Astrocyte of the cerebellum (primary cell): ENCODE results near the gene SNRNP27.
A peak's percentile ranks its signal among the peaks of the same experiment; 100 is the strongest.

Source experiments
- DNase-seq: peaks from one replicate; pipeline ENCODE4 v3.0.0-alpha.2; 2011; ENCODE audit warnings: low read depth
- H3K4me3 ChIP-seq: 2 replicates; pipeline ENCODE4 v1.5.1; 2011; ENCODE audit warnings: mild to moderate bottlenecking, low read depth, low read length, moderate library complexity
- CTCF ChIP-seq: IDR thresholded peaks from 2 replicates; pipeline ENCODE4 v1.5.1; 2012; ENCODE audit warnings: low read length, low read depth, moderate library complexity, mild to moderate bottlenecking; ENCODE audit errors: missing control alignments
- in situ Hi-C: cut with HindIII; loops from 2 replicates; pipeline ENCODE4 v1.10.0; 2017; ENCODE audit warnings: low sequenced_read_pairs

SNRNP27 gene

GRCh38 chr2:69916106-69916505, 22.4 kb downstream of the SNRNP27 start:
- peak overlapping the region; percentile 78 for H3K4me3 ChIP-seq
- DNase-seq, result no peak
- no peak for TF ChIP-seq CTCF
- in situ Hi-C loops, result loop anchor here (5.0 kb wide), 1 partner anchor 171 kb away; the partner anchor contains the start of gene PCBP1

DNA sequence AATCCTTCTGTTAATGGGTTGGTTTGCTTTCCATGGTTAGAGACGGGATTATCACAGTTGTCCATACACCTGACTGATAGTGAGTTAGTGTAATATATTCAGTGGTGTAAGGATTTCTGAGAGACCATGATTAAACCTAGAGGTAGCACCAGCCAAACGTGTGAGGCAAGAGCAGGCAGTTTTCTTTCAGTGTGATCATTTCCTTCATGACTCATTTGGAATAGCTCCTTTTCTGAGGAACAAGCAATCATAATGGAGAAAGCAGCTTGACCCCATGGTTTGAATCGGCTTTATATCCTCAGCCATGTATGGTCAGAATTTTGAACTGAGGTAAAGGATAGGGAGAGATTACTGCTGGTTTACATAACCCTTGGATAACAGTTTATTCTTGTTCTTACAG, 24.1 kb downstream of the SNRNP27 start:
- H3K4me3 ChIP-seq, result no peak overlapping the region
- in situ Hi-C loops, result loop anchor here (5.0 kb wide), 1 partner anchor 169 kb away; the partner anchor contains the start of gene PCBP1
- peak; percentile 60 for DNase-seq
- no peak for TF ChIP-seq CTCF

- no peak overlapping the region for H3K4me3 ChIP-seq
- in situ Hi-C loops, result loop anchor here (5.0 kb wide), 1 partner anchor 169 kb away; the partner anchor contains the start of gene PCBP1
- TF ChIP-seq CTCF, result no peak
- DNase-seq, result no peak
Measured at GRCh38 chr2:69918401-69918800, 24.6 kb downstream of the SNRNP27 start.

GRCh38 chr2:69923116-69923515, 29.4 kb downstream of the SNRNP27 start:
- H3K4me3 ChIP-seq, result no peak overlapping the region
- no peak for DNase-seq
- no peak for TF ChIP-seq CTCF
- in situ Hi-C loops, result no loop called here

DNA sequence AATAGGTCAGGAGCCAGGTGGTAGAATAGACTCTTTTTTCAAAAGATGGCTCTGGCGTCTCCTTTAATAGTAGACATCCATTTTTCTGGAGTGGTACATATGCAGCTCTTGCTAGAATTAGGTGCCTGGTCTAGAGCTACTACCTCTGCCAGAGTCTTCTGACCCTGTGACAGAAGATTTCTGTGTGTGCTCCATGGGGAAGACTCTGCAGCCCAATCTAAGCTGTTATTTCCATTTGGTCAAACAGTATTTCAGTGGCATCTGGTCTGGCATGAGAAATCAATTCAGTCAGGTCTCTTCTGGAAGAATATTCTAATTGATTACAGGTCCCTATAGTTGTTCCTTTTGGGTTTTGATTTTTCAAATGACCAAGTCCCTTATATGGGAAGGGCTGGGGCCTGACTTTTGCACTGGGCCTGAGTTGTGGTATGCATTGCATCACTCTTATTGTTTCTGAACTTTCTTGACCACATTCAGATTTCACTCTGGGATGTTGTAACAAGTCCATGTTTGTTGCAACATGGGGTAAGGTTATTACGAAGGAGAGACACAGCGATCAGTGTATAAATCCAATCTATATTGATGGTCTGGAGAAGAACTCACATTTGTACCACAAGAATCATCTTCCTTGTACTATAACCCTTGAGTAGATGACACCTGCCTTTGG, 33.2 kb downstream of the SNRNP27 start:
- no peak overlapping the region for H3K4me3 ChIP-seq
- no peak for TF ChIP-seq CTCF
- DNase-seq, result no peak
- in situ Hi-C loops, result no loop called here

DNA sequence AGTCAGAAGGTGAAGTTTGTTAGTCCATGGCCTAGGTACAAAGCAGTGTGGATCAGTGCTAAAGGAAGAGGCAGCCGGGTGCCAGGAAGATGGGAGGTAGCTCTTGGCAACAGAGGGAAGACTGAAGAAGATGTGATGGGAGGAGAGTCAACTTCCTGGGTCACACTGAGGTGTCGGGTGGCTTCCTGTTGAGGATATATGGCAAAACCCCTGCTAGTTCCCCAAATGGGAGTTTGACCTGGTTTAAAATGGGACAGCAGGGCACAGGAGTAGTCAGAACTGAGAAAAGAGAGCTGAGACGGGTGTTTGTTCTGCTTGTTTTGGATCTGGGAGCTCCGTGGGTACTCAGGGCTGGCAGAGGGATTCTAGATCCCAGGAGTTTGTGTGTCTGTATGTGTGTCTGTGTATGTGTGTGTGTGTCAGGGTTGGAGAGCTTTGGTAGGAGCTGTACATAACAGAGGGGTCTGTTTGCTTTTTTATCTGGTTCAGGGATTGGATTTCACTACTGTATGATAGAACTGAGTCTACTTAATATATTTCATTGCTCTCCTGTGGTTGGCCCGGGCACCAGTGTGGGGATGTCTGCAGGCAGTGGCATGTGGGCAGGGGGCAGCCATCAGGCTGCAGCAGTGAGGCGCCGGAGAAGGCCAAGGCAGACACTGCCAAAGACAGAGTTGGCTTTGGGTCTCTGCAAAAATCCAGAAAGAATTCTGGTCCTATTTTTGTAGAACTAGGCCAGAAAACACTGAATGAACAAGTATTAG, 38.3 kb downstream of the SNRNP27 start:
- H3K4me3 ChIP-seq, result no peak overlapping the region
- TF ChIP-seq CTCF, result no peak
- no peak for DNase-seq
- in situ Hi-C loops, result loop anchor here (10.0 kb wide), 1 partner anchor 213 kb away; no protein-coding TSS in a partner anchor
